ENCODE data around the gene PDLIM5.

The PDLIM5 gene

GRCh38 chr4:94451695-94452475 lies at the start of gene PDLIM5:
PDLIM5 (plus strand) TSS chr4:94451942; CDS start chr4:94455289, 3,347 bp downstream.
- in situ Hi-C loops (cut with MboI; ENCODE audit: low sequenced_read_pairs), result no loop called here

- in situ Hi-C loops (cut with MboI; ENCODE audit: low sequenced_read_pairs), result loop anchor here (10.0 kb wide), 1 partner anchor 182 kb away; no protein-coding TSS in a partner anchor
These were observed 49.3 kb upstream of the PDLIM5 start for GRCh38 chr4:94402439-94402838.

GRCh38 chr4:94403751-94404150 lies 48.0 kb upstream of the PDLIM5 start:
- in situ Hi-C loops (cut with MboI; ENCODE audit: low sequenced_read_pairs), result loop anchor here (10.0 kb wide), 1 partner anchor 181 kb away; no protein-coding TSS in a partner anchor

GRCh38 chr4:94406668-94407437 lies 44.9 kb upstream of the PDLIM5 start:
- in situ Hi-C loops (cut with MboI; ENCODE audit: low sequenced_read_pairs), result loop anchor here (10.0 kb wide), 1 partner anchor 178 kb away; no protein-coding TSS in a partner anchor

GRCh38 chr4:94407846-94408245 lies 43.9 kb upstream of the PDLIM5 start:
- in situ Hi-C loops (cut with MboI; ENCODE audit: low sequenced_read_pairs), result loop anchor here (10.0 kb wide), 1 partner anchor 177 kb away; no protein-coding TSS in a partner anchor

GRCh38 chr4:94408549-94409374 lies 43.0 kb upstream of the PDLIM5 start:
- in situ Hi-C loops (cut with MboI; ENCODE audit: low sequenced_read_pairs), result loop anchor here (10.0 kb wide), 1 partner anchor 176 kb away; no protein-coding TSS in a partner anchor

- in situ Hi-C loops (cut with MboI; ENCODE audit: low sequenced_read_pairs), result loop anchor here (10.0 kb wide), 1 partner anchor 175 kb away; no protein-coding TSS in a partner anchor
These were observed 42.4 kb upstream of the PDLIM5 start for GRCh38 chr4:94409375-94409679.

GRCh38 chr4:94409962-94410361 lies 41.8 kb upstream of the PDLIM5 start:
- in situ Hi-C loops (cut with MboI; ENCODE audit: low sequenced_read_pairs), result loop anchor here (10.0 kb wide), 1 partner anchor 175 kb away; no protein-coding TSS in a partner anchor

- in situ Hi-C loops (cut with MboI; ENCODE audit: low sequenced_read_pairs), result no loop called here
These were observed 41.0 kb upstream of the PDLIM5 start for GRCh38 chr4:94410678-94411206.

GRCh38 chr4:94411296-94411695 lies 40.4 kb upstream of the PDLIM5 start:
- in situ Hi-C loops (cut with MboI; ENCODE audit: low sequenced_read_pairs), result no loop called here

- in situ Hi-C loops (cut with MboI; ENCODE audit: low sequenced_read_pairs), result no loop called here
These were observed 39.6 kb upstream of the PDLIM5 start for GRCh38 chr4:94412019-94412657.

- in situ Hi-C loops (cut with MboI; ENCODE audit: low sequenced_read_pairs), result no loop called here
These were observed 39.1 kb upstream of the PDLIM5 start for GRCh38 chr4:94412658-94413038.

GRCh38 chr4:94413085-94413840 lies 38.5 kb upstream of the PDLIM5 start:
- in situ Hi-C loops (cut with MboI; ENCODE audit: low sequenced_read_pairs), result no loop called here

GRCh38 chr4:94414907-94415306 lies 36.8 kb upstream of the PDLIM5 start:
- in situ Hi-C loops (cut with MboI; ENCODE audit: low sequenced_read_pairs), result no loop called here

GRCh38 chr4:94415448-94415847 lies 36.3 kb upstream of the PDLIM5 start:
- in situ Hi-C loops (cut with MboI; ENCODE audit: low sequenced_read_pairs), result no loop called here

GRCh38 chr4:94416335-94416734 lies 35.4 kb upstream of the PDLIM5 start:
- in situ Hi-C loops (cut with MboI; ENCODE audit: low sequenced_read_pairs), result no loop called here

GRCh38 chr4:94416981-94417380 lies 34.8 kb upstream of the PDLIM5 start:
- in situ Hi-C loops (cut with MboI; ENCODE audit: low sequenced_read_pairs), result no loop called here

GRCh38 chr4:94419549-94419948 lies 32.2 kb upstream of the PDLIM5 start:
- in situ Hi-C loops (cut with MboI; ENCODE audit: low sequenced_read_pairs), result no loop called here

- in situ Hi-C loops (cut with MboI; ENCODE audit: low sequenced_read_pairs), result no loop called here
These were observed 31.8 kb upstream of the PDLIM5 start for GRCh38 chr4:94419956-94420355.
